GM19351 (cell line): ENCODE results near the gene FRMD4A.
"Not testable (repeated sequence)": the region's sequence is repeated elsewhere in the genome, so short reads cannot be mapped to it uniquely, and the experiment has no call there.

Experiments
- ATAC-seq: cut with Tn5 transposase; IDR thresholded peaks from one replicate; pipeline ENCODE4 v1.9.1; 2021; ENCODE audit warnings: mild to moderate bottlenecking, moderate library complexity; ENCODE audit not compliant: unreplicated experiment

The FRMD4A gene

DNA sequence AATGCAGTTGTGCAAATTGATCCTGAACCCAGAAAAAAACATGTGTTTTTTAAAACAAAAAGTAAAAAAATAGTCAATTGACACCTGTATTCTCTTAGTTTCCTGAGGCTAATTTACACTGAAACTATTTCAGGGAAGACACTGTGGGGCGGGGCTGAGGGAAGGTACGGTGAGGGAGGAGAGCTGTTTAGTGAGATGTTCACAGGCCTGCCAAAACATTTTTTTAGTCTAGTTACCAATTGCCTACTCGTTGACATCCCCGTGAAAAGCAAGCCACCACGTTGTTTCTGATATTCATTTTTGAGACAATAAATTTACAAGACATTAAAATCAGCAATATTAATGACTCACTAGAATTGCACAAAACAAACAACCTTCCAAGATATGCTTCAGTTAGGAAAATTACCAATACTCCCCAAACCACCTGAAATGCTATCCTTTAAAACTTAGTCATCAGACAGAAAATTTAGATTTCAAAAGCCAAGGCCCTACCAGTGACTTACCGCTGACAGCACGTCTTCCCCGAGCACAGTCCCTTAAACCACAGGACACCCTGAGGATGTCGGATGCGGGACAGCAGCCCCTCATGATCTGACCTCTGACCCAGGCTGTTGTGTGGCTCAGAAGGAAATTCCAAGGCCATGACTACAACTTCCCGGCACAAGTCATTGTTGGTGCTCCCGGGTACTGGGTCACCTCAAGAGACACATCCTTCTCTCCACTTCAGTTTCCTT, 464.8 kb downstream of the FRMD4A start:
- no peak for ATAC-seq

DNA sequence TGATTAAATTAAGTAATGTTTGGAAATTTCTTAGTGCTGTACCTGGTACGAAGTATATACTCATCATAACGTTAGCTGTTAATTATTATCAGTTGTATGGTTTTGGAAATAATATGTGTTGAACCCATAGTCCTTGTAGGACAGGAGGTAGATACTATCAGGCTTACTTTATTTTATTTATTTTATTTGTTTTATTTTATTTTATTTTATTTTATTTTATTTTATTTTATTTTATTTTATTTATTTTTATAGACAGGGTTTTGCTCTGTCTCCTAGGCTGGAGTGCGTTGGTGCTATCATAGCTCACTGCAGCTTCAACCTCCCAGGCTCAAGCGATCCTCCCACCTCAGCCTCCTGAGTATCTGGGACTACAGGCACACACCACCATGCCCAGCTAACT, 465.5 kb downstream of the FRMD4A start:
- not testable (repeated sequence) for ATAC-seq

DNA sequence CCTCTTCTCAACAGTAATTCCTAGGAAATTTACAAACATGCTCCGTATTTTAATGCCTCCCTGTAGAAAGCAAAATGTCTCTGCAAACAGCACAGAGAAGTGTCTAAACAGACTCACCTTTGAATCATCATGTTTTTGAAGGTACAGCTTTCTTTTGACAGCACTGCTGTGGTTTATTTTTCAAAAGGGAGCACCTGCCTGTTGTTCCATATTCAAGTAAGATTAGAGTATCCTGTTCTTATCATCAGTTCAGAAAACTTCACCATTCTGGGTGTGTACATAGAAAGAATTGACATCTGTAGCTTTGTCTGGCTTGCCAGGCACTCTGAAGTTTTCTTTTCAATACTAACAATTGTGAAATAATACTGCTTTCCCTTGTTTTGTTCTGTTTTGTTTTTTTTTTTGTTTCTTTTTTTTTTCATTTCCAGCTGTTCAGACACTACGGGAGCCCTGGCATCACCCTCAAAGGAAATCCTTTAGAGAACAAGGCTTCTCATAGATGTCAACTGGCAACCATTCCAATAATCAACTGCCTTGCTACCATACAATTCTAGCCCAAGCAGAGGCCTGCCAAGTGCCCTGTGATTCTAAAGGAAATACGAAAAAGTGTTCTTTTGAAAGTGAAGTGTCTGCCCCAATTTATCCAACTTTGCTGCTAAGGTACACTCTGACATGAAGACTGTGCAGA, 468.0 kb downstream of the FRMD4A start:
- ATAC-seq = no peak

DNA sequence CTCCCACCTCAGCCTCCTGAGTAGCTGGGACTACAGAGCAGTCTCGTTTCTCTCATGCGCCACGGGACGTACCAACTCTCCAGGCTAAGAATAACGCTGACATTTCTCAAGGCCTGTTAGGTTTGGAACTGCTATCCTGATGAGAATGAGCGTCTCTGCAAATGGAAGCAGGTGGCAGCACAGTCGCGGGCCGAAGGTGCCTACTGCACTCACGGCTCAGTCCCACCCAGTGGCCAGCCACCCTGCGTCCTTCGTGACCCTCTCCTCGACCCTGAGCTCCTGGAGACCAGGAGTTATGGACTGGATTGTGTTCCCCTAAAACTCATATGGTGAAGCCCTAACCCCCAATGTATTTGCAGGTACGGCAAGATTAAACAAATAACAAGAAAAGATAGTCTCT, 469.8 kb downstream of the FRMD4A start:
- no peak for ATAC-seq

DNA sequence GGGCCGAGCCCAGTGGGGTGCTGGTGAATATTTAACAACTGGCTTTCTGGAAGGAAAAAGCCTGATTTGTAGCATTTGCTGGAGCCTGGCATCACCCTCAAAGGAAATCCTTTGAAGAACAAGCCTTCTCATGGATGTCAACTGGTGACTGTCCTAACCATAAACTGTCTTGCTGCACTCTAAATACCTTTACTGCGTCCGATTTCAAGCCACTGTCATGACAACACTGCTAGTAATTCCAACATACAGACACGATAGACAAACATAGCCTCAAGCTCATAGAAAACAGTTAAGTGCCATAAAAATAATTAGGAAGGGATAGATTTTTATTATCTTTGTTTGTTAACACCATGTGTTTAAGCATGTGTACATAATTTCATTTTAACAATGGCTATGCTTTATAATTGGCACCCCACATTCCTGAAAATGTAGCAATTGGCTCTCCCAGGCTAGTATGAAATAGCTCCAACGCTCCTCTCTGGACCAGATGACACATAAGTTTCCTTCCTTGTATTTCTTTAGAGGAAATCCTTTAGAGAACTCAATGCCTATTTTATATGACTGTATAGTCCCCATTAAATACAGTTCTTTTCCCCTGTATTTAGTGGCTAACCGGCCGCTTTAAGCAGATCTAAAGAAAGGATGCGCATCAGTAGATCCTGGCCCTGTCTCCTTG, 470.6 kb downstream of the FRMD4A start:
- ATAC-seq = no peak

DNA sequence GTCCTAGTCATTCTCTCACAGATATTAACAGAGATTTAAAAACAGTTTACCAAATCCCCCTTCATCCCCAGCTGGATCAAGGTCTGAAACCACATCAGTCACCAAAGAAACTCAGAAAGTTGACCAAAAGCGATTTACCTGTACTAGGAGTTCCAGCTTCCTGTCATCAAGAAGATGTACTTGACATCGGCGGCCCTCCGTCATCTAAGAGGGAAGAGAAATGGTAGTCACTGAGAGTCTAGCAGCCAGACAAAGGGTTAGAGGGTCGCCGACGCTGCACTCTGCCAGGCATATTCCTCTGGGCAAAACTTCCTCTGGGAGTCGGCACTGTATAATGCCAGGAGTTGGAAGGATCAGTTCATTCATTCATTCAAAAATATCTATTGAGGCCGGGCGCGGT, 472.0 kb downstream of the FRMD4A start:
- no peak for ATAC-seq

DNA sequence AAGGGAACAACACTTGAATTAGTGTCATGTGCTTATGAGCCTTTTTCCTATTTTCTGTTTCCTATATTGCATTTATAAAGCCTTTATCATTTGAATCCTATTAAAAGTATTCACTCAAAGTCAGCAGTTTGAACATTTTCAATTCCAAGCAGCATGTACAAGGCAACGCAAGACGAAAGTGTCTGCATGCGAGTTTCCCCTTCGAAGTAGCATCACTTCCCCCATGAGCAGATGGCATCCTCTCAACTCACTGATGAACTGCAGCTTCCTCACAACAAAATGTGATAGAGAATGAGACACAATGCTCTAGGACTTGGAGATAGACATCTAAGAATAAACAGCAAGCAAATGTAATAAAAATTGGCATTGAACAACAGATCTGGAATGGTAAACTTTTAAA, 473.3 kb downstream of the FRMD4A start:
- ATAC-seq = no peak

DNA sequence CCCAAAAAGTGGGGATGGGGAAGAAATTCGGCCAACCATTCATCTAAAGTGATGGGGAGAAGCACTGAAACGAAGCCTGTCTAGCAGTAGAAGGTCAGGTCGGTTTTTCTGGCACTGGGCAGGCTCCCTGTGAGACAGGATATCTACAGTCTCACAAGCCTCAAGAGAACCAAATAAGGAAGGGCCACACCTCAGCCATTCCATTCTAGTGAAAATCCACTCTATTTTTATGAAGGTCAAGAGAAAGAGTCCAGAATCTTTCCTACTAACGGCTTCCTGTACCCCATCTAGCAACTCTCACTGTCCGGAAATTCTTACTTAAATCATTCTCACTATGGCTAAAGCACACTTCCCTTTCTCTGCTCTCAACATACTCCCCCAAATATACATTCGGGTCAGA, 476.9 kb downstream of the FRMD4A start:
- no peak for ATAC-seq

DNA sequence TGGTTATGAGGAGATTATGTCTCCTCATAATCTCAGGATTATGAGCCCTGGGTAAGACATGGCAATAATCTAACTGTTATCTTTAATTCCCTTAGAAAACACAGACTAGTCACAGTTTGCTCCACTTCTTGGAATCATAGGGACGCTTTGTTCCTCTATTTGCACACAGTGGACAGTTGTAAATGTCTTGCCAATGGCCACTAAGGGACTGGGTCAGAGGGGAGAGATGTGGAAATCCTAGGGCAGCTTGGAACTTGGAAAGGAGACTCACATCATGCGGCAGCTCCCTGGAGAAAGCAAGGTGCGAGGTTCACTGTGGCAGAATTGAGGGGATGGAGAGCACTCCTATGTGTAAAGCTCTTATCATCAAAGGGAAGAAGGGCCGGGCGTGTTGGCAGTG, 477.9 kb downstream of the FRMD4A start:
- ATAC-seq = no peak

DNA sequence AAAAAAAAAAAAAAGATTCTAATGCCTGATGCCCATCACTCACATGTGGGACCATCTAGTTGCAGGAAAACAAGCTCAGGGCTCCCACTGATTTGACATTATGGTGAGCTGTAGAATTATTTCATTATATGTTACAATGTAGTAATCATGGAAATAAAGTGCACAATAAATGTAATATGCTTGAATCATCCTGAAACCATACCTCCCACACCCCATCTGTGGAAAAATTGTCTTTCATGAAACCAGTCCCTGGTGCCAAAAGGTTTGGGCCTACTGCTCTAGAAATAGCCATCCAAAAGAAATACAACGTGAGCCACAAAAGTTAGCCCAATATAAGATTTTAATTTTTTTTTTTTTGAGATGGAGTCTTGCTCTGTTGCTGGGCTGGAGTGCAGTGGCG, 478.8 kb downstream of the FRMD4A start:
- ATAC-seq = no peak

DNA sequence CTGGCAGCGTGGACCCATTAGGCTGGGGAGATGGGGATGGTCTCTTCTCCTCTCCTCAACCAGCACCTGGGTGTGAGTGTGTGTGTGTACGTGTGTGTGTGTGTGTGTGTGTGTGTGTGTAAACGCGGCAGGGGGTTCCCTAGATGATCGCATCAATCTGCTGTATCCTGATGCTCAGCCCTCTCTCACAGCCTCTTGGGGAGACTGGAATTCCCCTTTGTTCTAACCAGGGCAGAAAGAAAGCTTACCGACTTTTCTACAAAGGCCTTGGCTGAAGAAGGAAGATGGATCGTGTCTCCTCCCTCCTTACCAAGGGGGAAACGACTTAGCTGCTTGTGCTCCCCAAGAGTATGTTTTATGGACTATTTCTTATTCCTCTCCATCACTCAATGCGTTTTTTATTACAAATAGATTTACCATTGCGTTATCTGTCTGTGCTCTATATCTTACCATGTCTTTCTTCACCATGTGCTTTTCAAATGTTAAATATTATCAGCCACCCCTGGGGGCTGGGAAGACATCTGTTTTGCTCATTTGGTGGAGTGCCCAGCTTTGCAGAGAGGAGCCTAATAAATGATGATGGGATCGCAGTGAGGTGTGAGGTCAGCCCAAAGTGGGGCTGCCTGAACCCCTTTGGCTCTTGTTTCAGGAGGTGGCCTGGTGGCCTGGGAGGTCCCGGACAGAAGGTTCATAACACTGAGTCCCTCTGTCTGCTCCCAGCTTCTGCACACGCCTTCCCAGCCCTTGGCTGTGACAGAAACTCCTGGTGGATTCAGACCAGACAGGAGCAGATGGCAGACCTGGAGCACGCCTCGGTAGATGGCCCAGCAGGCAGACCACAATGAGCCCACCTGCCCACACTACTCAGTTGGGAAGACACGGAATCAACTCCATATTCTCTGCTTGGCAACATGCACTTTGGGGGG, 481.9 kb downstream of the FRMD4A start:
- no peak for ATAC-seq

DNA sequence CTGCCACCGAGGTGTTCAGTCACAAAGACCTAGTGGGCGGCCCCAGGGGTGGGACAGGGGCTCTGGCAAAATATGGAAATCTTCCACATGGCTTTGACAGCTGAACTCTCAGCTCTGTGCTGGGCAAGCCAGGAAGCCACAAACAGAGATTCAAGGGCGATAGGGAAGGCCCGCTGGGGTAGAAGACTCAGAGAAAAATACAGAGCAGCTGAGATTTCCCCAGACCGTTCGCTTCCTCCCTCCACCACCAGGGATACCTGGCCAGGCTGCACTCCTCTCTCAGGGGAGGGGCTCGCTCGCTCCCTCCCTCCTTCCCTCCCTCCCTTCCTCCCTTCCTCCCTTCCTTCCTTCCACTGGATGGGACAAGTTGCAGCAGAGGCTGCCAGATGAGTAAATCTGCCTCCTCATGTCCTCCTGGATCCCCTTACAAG, 483.5 kb downstream of the FRMD4A start:
- ATAC-seq = no peak

DNA sequence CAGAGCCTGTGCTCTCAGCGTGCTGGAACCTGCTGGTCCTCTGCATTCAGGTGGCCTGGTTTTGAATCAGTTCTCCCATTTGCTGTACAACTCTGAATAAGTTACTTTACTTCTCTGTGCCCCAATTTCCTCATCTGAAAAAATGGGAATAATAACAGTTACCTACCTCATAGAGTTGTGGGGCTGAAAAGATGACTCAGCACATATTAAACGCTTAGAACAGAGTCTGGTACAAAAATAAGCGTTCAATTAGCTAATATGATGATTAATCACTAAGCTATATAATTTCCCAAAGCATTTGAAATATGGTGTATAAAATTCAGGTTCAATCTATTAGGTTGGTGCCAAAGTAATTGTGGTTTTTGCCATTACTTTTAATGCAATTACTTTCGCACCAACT, 484.8 kb downstream of the FRMD4A start:
- no peak for ATAC-seq

DNA sequence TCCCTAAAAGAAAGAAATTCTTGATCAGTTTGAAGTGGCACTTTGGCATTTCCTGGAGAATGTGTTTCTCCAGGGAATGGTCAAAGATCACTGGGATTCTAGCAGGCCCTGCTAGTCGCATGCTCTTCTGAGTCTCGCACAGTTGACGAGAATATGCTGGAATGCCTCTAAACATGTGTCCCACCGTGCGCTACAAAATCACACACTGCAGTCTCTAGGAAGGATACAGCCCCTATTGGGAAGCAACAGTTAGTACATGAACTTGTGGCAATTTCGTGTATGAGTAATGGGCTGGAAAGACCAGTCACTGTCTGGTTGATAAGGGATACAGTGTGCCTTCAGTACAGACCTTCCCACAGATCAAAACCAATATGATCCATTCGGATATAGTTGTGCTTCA, 486.1 kb downstream of the FRMD4A start:
- ATAC-seq = no peak

DNA sequence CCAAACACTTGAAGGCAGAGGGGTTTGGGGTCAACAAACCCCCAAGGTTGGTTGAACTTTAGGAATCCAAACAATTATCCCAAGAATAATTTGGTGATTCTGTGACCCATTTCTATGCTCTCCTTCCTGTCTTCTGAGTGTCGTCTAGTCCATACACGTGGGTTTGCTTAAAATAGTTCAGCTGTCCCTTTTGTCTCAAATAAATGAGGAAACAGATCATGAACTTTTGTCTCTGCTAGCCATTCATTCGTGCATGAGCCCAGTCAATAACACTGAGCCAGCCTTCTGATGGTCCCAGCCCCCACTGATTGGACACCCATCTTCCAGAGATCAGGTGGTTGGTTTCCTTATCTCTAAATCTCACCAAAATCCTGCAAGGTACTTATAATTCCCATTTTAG, 488.6 kb downstream of the FRMD4A start:
- no peak for ATAC-seq

DNA sequence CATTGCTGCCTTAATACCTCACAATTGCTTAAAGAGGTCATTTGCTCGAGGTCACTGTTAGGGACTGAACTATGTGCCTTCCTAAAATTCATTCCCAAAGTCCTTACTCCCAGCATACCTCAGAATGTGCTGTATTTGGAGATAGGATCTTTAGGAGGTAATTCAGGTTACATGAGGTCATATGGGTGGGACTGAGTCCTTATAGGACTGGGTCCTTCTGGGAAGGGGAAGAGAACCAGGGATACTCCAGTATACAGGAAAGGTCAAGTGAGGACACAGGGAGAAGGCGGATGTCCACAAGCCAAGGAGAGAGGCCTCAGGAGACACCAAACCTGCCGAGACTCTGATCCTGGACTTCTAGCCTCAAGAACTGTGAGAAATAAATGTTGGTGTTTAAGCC, 490.7 kb downstream of the FRMD4A start:
- ATAC-seq = no peak

DNA sequence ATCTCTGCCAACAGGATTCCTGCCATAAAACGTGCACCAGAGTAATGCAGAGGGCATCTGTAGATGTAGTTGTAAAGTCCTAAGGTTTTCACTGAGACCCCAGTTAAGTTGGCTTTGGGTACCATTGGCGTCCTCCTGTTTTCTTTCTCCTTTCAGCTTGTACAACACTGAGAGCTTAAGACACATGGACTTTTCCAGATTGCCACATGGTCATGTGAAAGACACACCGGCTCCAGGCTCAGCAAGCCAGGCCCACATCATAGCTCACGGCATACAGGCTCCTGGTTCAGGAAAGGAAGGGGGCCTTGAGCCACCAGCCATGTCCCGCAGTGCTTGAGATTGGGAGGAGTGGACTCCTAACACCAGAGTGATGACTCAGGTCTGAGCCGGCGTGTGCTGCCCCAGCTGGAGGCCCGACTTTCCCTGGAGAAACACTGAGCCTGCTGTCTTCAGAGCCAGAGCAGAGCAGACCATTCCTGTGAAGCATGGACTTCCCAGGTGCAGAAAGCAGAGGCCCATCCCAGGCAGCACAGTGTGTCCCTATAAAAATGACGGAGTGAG, 491.2 kb downstream of the FRMD4A start:
- no peak for ATAC-seq

DNA sequence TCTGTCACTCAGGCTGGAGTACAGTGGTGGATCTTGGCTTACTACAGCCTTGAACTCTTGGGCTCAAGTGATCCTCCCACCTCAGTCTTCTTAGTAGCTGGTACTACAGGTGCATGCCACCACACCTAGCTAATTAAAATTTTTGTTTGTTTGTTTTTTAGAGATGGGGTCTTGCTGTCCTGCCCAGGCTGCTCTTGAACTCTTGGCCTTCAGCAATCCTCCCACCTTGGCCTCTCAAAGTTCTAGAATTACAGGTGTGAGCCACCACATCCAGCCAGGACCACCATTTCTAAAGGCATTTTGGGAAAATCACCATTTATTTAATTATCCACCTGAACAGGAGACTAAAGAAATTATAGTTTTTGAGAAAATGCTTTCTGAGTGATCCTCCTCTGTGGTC, 491.7 kb downstream of the FRMD4A start:
- ATAC-seq = no peak

DNA sequence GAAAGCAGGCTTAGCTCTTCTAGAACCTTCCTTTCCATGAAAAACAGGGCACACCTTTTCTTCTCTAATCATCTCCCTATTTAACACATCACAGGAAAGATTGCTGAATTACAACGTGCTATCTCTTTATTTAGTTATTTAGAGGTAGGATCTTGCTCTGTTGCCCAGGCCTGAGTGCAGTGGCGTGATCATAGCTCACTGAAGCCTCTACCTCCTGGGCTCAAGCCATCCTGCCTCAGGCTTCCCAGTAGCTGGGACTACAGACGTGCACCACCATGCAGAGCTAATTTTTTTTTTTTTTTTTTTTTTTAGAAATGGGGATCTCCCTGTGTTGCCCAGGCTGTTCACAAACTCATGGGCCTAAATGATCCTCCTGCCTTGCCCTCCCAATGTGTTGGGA, 492.8 kb downstream of the FRMD4A start:
- ATAC-seq = no peak

DNA sequence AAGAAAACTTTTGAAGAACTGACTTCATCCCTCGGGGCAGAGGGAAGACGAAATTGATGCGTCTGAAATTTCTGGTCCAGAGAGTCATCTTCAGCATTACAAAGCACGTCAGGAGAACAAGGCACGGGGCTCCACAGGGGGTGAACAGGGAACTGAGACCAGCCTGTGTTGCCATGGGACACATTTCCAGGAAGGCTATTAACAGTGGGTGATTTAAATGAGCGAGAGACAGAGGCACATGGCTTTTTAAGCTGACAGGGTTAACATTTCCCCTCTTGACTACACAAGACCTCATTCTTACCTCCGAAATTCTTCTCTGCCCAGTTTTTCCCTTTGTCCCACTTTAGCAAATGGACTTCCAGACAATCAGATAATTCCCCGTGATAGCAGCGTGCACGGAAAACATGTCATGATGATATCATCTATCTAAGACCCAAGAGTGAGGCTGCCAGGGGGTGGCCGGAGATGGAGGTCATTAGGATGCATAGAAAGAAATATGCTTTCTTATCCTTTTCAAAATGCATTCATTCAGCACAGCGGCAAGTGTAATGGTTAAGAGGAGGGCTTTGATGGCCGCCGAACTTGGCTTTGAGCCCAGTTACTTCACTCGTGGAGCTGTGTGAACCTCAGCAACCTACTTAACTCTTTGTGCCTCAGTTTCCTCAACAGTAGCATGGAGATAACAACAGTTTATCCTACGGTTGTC, 496.0 kb downstream of the FRMD4A start:
- ATAC-seq = no peak
